Measurements from ENCODE around the gene ETV7. TPM values are rescaled to one million over a fixed set of nuclear protein-coding genes. Genes with fewer than 3 reads are reported as not detected.

Gene ETV7
- total and polyA plus RNA-seq, 8 donors: 0.08 to 5.6 (median 0.16) TPM; not detected in 2

GRCh38 chr6:36430351-36430750 lies 42.9 kb upstream of the ETV7 start:
- TF ChIP-seq, protein P1, sequence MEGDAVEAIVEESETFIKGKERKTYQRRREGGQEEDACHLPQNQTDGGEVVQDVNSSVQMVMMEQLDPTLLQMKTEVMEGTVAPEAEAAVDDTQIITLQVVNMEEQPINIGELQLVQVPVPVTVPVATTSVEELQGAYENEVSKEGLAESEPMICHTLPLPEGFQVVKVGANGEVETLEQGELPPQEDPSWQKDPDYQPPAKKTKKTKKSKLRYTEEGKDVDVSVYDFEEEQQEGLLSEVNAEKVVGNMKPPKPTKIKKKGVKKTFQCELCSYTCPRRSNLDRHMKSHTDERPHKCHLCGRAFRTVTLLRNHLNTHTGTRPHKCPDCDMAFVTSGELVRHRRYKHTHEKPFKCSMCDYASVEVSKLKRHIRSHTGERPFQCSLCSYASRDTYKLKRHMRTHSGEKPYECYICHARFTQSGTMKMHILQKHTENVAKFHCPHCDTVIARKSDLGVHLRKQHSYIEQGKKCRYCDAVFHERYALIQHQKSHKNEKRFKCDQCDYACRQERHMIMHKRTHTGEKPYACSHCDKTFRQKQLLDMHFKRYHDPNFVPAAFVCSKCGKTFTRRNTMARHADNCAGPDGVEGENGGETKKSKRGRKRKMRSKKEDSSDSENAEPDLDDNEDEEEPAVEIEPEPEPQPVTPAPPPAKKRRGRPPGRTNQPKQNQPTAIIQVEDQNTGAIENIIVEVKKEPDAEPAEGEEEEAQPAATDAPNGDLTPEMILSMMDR (IDR thresholded peaks at IDR 0.05): no peak
- no peak overlapping the region for H3K4me3 ChIP-seq
- H3K36me3 ChIP-seq: no peaks in the 10 kb centered on the region
- intact Hi-C loops (cut with DNase I): no loop called here
- DNase-seq (no peak), ATAC-seq (no peak)
- no peak overlapping the region for H3K27ac ChIP-seq
- no peaks in the 10 kb centered on the region for H3K9me3 ChIP-seq
- H3K4me1 ChIP-seq: no peaks in the 10 kb centered on the region
- H3K27me3 ChIP-seq: no peaks in the 10 kb centered on the region

GRCh38 chr6:36428911-36429310 lies 41.4 kb upstream of the ETV7 start:
- H3K4me1 ChIP-seq: no peaks in the 10 kb centered on the region
- H3K27me3 ChIP-seq: no peaks in the 10 kb centered on the region
- DNase-seq (no peak), ATAC-seq (peak; percentile 26)
- TF ChIP-seq, protein P1 (IDR thresholded peaks at IDR 0.05): peak in 1 of 2 donors; percentile 13
- H3K36me3 ChIP-seq: no peaks in the 10 kb centered on the region
- no peak overlapping the region for H3K4me3 ChIP-seq
- intact Hi-C loops (cut with DNase I): no loop called here
- no peaks in the 10 kb centered on the region for H3K9me3 ChIP-seq
- no peak overlapping the region for H3K27ac ChIP-seq

DNA sequence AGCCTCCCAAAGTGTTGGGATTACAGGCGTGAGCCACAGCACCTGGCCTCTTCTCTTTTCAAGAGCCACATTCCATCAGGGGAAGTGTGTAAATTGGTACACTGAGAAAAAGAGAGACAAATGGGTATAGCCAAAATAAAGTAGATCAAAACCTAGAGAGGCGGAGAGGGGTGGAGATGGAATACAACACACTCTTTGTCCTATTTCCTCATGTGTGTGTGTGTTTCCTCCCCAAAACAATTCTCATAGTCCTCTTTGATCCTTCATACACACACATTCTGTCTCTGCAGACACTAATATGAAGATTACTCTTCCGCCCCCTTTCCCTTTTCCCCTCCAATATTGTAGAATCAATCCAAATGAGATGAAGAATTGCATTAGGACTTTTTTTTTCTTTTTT lies 39.2 kb upstream of the ETV7 start:
- DNase-seq (no peak), ATAC-seq (no peak)
- no peak overlapping the region for H3K4me3 ChIP-seq
- no peaks in the 10 kb centered on the region for H3K27me3 ChIP-seq
- intact Hi-C loops (cut with DNase I): no loop called here
- no peaks in the 10 kb centered on the region for H3K9me3 ChIP-seq
- H3K27ac ChIP-seq: no peak overlapping the region
- H3K4me1 ChIP-seq: peaks cover 5 to 8% of the 10 kb centered on the region in 2 donors
- TF ChIP-seq, protein P1 (IDR thresholded peaks at IDR 0.05): no peak
- no peaks in the 10 kb centered on the region for H3K36me3 ChIP-seq

GRCh38 chr6:36423101-36423824 lies 35.8 kb upstream of the ETV7 start:
- intact Hi-C loops (cut with DNase I): no loop called here
- TF ChIP-seq, protein P1 (IDR thresholded peaks at IDR 0.05): peak; percentile 45 to 56
- peak; percentile 99 for ATAC-seq

GRCh38 chr6:36422714-36423100 lies 35.2 kb upstream of the ETV7 start:
- H3K9me3 ChIP-seq: no peaks in the 10 kb centered on the region

More at GRCh38 chr6:36423101-36423824, 35.8 kb upstream of the ETV7 start:
- Histone ChIP-seq H3K9me3 (no peaks in the 10 kb centered on the region), H3K27me3 (no peaks in the 10 kb centered on the region), H3K4me3 (peak overlapping the region; percentile 47 to 53), H3K4me1 (peaks cover 5 to 8% of the 10 kb centered on the region in 2 donors), H3K27ac (peak overlapping the region; percentile 76 to 81), H3K36me3 (no peaks in the 10 kb centered on the region)
- peak; percentile 96 to 100 (median 99) for DNase-seq

More at GRCh38 chr6:36422714-36423100, 35.2 kb upstream of the ETV7 start:
- ATAC-seq (no peak), DNase-seq (no peak)
- TF ChIP-seq, protein P1 (IDR thresholded peaks at IDR 0.05): no peak
- Histone ChIP-seq H3K4me1 (peaks cover 5 to 8% of the 10 kb centered on the region in 2 donors), H3K36me3 (no peaks in the 10 kb centered on the region), H3K4me3 (peak overlapping the region; percentile 47 to 53), H3K27me3 (no peaks in the 10 kb centered on the region), H3K27ac (peak overlapping the region; percentile 76 to 81)
- intact Hi-C loops (cut with DNase I): no loop called here
